Caki2 (cell line): ENCODE results near the gene PRDX6. TPM values are rescaled to one million over a fixed set of nuclear protein-coding genes. Genes with fewer than 3 reads are reported as not detected.
A peak's percentile ranks its signal among the peaks of the same experiment; 100 is the strongest.
"Not testable (repeated sequence)": the region's sequence is repeated elsewhere in the genome, so short reads cannot be mapped to it uniquely, and the experiment has no call there.

ENCODE experiments used
- DNase-seq: peaks from one replicate; pipeline ENCODE4 v3.0.0-alpha.2; 2015; ENCODE audit warnings: low read depth
- in situ Hi-C: cut with HindIII; loops from 2 replicates; pipeline ENCODE4 v1.10.0; 2016; ENCODE audit warnings: low sequenced_read_pairs, low pct_unique_long_range_greater_than_20kb, mixed read lengths
- total RNA-seq: library from RNA; depleted of rRNA; stranded (reverse); fragments of >200 nt; shearing (Covaris generic); gene quantifications from 2 replicates; pipeline ENCODE4 v1.2.3, GENCODE V29; 2014; ENCODE audit warnings: low replicate concordance

The PRDX6 gene
- total RNA-seq, 1 experiment from 2014 or later: 251 TPM

GRCh38 chr1:173459885-173460284, 17.2 kb upstream of the PRDX6 start:
- in situ Hi-C loops: no loop called here
- DNase-seq: no peak

DNA sequence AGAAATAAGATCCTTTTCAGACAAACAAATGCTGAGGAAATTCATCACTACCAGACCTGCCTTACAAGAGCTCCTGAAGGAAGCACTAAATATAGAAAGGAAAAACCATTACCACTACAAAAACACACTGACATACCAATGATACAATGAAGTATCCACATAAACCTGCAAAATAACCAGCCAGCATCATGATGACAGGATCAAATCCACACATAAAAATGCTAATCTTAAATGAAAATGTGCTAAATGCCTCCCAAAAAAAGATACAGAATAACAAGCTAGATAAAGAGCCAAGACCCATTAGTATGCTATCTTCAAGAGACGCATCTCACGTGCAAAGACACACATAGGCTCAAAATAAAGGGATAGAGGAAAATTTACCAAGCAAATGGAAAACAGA, 14.5 kb upstream of the PRDX6 start:
- DNase-seq, in situ Hi-C loops: not testable (repeated sequence)

DNA sequence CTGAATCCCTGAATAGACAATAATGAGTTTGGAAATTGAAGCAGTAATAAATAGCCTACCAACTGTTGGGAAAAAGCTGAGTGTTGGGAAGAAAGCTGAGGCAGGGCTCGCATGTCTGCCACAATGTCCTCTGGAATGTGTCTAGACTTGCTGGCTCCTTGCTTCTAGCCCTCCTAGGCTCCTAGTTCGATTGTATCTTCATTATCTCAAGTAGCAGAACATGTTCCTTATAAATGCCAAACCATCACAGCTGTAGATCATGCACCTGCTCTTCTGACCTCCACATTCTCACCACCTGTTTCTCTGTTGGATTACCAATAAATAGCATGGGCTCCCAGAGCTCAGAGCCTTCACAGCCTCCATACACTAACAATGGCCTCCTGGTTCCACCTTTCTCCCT, 12.9 kb upstream of the PRDX6 start:
- DNase-seq, in situ Hi-C loops: not testable (repeated sequence)

DNA sequence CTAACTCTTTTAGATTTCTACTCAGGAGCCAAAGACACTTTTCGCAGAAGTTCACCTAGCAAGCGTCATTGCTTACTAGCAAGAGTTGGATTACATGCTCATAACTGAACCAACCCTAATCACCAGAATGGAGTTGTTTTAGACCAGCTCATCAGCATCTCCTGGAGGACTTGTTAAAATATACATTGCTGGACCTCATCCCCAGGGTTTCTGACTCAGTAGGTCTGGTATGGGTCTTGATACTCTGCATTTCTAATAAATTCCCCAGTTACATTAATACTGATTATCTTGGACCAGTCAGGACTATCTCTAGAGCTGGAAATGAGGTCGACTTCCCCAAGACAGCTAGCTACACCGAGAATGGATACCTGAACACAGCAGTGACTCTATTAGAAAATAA, 9.7 kb upstream of the PRDX6 start:
- in situ Hi-C loops: no loop called here
- DNase-seq: no peak

DNA sequence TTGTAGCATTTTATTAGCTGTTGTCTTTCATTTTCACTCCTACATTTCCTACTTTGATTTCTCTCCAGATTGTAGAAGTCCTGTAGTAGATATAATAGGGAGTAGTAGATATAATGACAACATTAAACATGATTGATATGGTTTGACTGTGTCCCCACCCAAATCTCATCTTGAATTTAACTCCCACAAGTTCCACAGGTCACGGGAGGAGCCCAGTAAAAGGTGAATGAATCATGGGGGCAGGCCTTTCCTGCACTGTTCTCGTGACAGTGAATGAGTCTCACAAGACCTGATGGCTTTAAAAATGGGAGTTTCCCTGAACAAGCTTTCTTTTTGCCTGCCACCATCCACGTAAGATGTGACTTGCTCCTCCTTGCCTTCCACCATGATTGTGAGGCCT, 7.5 kb upstream of the PRDX6 start:
- DNase-seq: no peak

GRCh38 chr1:173470608-173471007, 6.5 kb upstream of the PRDX6 start:
- in situ Hi-C loops: no loop called here

More for the DNA sequence above, 7.5 kb upstream of the PRDX6 start:
- in situ Hi-C loops: no loop called here

GRCh38 chr1:173473599-173474011, 3.5 kb upstream of the PRDX6 start:
- peak; percentile 21 for DNase-seq
- in situ Hi-C loops: no loop called here

More at GRCh38 chr1:173470608-173471007, 6.5 kb upstream of the PRDX6 start:
- DNase-seq: no peak

DNA sequence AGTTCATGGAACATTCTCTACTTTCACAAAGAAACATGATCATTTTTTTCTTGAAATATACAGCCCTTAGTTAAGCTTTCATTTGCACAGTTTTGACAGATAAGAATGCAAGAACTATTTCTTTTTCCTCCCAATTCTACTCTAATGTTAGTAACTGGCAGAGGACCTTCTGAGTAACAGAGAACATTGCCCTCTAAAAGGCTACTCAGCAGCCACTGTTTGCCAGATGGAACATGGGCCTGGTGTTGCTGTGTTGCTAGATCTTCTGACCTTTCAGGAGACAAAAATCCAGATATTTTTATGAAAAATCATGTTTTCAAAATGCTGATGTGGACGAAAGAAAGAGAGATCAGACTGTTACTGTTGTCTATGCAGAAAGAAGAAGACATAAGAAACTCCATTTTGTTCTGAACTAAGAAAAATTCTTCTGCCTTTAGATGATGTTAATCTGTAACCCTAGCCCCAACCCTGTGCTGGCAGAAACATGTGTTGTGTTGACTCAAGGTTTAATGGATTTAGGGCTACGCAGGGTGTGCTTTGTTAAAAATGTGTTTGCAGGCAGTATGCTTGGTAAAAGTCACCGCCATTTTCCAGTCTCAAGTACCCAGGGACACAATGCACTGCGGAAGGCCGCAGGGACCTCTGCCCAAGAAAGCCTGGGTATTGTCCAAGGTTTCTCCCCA, 2.9 kb upstream of the PRDX6 start:
- DNase-seq: no peak

DNA sequence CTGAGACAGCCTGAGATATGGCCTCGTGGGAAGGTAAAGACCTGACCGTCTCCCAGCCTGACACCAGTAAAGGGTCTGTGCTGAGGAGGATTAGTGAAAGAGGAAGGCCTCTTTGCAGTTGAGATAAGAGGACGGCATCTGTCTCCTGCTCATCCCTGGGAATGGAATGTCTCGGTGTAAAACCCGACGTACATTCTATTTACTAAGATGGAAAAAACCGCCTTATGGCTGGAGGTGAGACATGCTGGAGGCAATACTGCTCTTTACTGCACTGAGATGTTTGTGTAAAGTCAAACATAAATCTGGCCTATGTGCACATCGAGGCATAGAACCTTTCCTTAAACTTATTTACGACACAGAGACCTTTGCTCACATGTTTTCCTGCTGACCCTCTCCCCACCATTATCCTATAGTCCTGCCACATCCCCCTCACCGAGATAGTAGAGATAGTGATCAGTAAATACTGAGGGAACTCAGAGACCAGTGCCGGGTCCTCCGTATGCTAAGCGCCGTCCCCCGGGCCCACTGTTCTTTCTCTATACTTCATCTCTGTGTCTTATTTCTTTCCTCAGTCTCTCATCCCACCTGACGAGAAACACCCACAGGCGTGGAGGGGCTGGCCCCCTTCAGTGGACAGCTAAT, 2.2 kb upstream of the PRDX6 start:
- DNase-seq, in situ Hi-C loops: not testable (repeated sequence)

More for the DNA sequence above, 2.9 kb upstream of the PRDX6 start:
- in situ Hi-C loops: no loop called here

DNA sequence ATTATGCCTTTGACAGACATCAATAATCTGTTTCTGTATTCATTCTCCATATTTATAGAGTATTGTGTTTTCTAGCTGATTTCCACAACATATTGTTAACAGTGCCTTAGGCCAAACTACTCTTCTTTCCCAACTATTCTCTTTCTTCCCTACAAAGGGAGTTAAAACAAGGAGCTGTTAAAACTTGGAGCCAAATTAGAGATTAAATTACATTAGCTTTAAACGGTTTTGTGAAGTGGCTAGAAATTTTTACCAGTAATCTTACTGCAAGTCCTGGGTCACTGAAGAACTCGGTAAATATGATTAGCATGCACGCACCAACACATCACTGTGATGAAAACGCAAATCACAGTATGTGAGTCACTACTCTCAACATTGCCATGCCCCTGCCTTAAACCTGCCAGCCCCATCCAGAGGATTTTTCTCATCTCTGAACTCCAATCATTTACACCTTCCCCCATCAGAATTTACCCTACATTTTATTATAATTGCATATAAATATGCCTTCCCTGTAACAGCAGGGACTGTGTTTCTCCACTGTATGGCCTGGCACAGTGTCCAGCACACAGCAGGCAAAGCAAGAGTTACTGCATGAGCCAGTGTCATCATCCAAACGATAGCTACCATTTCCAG, 1.5 kb upstream of the PRDX6 start:
- in situ Hi-C loops: no loop called here
- DNase-seq: peak; percentile 38

DNA sequence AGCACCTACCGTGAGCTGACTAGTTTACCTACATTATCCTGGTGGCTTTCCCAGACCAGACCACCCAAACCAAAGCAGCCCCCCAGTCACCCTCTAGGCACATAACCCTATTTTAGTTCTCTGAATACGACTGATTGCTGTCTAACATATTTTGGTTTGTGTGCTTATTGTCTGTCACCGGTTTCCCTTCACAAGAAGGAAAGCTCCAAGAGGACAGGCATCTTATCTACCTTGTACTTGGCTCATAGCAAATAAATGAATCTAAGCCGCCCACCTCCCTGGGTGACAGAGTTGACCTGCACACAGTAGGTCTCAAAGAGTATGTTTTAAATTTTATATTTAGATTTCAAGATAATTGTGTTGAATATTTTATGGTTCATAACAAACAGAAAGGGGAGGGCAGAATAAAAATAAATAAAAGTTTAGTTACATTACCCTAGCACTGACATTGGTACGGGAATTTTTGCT, 904 bp upstream of the PRDX6 start:
- DNase-seq: peak; percentile 22
- in situ Hi-C loops: no loop called here

DNA sequence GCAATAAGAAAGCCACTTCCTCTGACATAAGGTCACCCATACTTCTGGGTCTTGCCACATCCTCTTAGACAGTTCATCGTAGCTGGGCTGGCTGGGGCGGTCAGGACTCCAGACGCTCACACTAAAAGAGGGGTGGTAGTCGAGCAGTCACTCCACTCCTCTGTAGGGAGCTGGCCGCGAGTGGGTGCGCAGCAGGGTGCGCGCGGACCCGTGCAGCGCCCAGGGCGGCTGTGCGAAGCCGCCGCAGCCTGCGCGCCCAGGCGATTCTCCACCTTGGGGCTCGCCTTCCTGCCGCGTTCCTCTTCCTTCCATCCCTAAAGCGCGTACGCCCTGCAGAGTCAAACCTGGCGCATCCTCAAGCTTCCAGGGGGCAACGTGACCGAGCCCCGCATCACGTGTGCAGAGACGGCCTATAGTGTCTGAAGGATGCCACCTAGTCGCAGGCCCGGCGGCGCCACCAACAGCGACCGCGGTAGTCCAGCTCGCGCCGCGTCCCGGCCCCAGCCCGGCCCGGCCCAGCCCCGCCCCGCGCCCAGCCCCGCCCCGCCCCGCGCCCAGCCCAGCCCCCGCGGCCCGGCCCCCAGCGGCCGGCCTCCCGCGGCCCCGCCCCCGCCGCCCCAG, 360 bp upstream of the PRDX6 start:
- peak; percentile 86 for DNase-seq
- in situ Hi-C loops: no loop called here

DNA sequence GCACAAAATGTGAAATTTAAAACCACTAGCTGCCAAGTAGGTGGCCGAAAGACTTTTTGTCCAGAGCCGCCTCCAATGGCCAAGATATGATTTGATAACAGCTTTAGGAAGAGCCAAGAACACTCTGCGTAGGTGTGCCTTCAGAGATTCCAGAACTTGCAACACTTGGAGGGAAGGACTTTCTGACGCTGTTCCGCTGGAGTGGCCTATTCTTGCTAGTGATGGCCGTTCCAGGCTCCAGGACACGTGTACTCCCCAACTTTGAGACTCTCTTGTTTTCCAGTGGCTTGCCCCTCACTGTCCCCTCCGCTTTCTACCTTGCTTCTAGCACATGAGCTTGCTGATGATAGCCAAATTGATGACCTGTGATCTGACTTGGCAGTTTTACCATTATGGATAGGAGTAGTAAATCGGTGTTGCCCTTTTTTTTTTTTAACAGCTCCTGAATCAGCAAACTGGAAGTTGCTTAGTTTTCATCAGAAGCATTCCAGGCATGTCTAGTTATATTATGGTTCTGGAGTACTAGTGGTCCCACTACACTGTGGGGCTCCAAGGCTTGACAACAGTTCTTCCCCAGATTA, 1.0 kb downstream of the PRDX6 start:
- in situ Hi-C loops: no loop called here
- peak; percentile 56 for DNase-seq

GRCh38 chr1:173479649-173480048, 2.5 kb downstream of the PRDX6 start:
- no peak for DNase-seq
- in situ Hi-C loops: no loop called here

- DNase-seq: no peak
- in situ Hi-C loops: no loop called here
These were observed 4.1 kb downstream of the PRDX6 start for GRCh38 chr1:173481195-173481772.

DNA sequence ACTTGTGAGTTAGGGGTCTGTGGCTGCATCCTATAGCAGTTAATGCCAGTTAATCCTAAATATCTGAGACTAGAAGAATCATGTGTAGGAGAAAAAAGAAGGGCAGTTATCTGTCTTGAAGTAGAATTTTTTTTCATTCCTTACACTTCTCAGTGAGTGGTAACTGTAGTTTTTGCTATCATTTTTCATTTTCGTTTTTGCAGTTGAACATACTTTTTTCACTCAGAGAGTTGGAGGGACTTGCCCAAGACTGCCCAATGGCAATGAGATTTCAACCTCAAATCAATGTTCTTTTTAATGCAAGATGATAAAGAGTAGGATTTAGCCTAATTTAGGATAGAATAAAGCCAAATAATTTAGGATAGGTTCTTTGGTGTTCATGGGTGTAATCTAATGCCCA, 5.5 kb downstream of the PRDX6 start:
- DNase-seq: no peak
- in situ Hi-C loops: no loop called here

- in situ Hi-C loops: no loop called here
- no peak for DNase-seq
These were observed 7.1 kb downstream of the PRDX6 start for GRCh38 chr1:173484276-173484675.

GRCh38 chr1:173485401-173485800, 8.3 kb downstream of the PRDX6 start:
- in situ Hi-C loops: no loop called here
- no peak for DNase-seq
